22Rv1 (cell line): ENCODE measurements around the gene ATP5MG.
"Not testable (repeated sequence)": the region's sequence is repeated elsewhere in the genome, so short reads cannot be mapped to it uniquely, and the experiment has no call there.

Source experiments
- H3K27ac ChIP-seq: fragments of 450-650 bp; 2 replicates; pipeline ENCODE4 v1.5.1; 2017
- ZFX ChIP-seq: fragments of 450-650 bp; IDR thresholded peaks from 2 replicates; pipeline ENCODE4 v1.6.1; 2017; ENCODE audit warnings: antibody characterized with exemption, borderline replicate concordance
- TF ChIP-seq, protein P1 (sequence below): fragments of 450-650 bp; IDR thresholded peaks from 2 replicates; pipeline ENCODE4 v1.5.1; 2017; ENCODE audit warnings: mild to moderate bottlenecking

The ATP5MG gene

DNA sequence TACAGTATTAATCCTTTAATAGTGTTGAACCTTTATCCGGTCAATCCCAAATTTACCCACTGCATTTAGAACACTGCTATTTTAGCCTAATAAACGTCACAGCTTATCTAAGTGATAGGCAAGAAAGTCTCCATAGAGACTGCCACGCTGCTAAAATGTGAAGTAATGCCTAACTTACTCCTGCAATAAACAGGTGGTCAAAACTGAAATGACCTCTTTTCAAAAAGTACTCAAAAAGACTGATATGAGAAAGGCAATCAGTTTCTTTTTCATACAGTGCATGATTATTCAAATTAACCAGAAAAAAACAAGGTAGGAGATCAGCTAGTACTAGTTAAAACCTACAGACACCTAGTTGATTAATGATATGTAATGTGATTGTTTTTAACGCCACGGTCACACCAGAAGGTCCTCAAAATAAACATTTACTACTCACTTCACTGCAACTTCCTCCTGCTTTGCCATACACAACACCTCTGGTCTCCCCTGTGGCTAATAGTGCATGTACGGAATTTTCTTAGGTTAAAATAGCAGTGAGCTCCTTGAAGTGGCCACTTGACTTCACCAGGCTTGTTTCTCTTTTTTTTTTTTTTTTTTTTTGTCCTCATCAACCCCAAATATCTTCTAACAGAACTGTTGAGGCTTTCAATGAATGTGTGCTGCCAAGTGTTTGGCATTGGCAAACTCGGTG is 8.8 kb downstream of the ATP5MG start:
- no peak overlapping the region for H3K27ac ChIP-seq
- TF ChIP-seq, protein P1, sequence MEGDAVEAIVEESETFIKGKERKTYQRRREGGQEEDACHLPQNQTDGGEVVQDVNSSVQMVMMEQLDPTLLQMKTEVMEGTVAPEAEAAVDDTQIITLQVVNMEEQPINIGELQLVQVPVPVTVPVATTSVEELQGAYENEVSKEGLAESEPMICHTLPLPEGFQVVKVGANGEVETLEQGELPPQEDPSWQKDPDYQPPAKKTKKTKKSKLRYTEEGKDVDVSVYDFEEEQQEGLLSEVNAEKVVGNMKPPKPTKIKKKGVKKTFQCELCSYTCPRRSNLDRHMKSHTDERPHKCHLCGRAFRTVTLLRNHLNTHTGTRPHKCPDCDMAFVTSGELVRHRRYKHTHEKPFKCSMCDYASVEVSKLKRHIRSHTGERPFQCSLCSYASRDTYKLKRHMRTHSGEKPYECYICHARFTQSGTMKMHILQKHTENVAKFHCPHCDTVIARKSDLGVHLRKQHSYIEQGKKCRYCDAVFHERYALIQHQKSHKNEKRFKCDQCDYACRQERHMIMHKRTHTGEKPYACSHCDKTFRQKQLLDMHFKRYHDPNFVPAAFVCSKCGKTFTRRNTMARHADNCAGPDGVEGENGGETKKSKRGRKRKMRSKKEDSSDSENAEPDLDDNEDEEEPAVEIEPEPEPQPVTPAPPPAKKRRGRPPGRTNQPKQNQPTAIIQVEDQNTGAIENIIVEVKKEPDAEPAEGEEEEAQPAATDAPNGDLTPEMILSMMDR: no peak
- TF ChIP-seq ZFX: no peak

DNA sequence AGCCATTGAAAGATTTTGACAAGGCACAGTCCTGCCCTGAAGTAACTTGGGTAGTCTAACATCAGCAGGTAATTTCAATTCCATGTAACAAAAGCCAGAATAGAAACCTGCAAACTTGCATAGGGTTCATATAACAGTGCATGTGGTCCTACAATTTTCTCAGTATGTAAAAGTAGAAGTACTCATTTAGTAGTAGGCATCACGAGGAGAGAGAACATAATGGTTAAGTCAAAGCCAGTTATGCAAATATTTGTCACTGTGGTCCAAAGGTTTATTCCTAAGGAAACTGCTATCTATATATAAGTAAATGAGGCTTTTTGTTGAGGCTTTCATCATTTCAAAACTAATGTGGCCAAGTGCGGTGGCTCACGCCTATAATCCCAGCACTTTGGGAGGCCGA is 10.1 kb downstream of the ATP5MG start:
- TF ChIP-seq, protein P1: no peak
- TF ChIP-seq ZFX: no peak
- H3K27ac ChIP-seq: no peak overlapping the region

DNA sequence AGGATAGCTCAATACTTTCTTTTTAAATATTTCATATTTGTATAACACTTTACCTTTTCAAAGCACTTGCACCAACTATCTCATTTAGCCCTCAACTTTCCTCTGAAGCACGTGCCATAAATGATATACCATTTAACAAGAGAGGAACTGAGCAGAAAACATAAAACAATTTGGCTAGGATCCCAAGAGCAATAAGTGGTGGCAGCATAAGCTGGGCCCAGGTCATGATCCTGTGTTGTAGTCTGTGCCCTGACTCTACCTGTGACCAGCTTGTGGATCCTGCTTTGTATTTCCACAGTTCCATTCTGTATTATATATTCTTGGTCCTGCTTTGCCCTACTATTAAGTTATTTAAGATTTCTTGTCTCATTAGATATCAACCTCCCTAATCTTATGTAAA is 11.5 kb downstream of the ATP5MG start:
- TF ChIP-seq, protein P1: no peak
- H3K27ac ChIP-seq: no peak overlapping the region

DNA sequence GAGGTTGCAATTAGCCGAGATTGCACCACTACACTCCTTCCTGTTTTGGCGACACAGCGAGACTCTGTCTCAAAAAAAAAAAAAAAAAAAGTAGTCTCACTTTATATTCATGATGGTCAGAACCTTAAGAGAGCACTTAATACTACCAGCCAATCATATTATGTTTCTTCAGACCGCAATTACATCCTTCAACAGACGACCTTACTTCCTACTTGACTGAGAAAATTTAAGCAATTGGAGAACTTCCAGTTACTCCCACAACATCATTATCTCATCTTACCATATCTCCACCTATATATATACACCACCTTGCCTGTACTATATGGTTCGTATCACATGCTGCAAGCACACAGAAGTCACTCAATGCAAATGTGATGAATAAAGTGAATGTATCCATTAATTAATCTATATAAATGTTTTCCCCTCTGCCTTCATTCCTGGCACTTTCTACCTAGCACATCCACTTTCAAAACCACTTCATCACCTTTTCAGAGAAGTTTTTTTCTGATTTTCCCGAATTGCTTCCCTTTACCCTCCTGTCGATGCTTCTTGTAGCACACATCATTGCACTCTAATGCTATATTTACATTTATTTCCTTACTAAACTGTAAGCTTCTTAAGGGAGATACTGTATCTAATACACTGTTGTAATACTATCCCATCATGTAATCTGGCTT is 13.8 kb downstream of the ATP5MG start:
- no peak overlapping the region for H3K27ac ChIP-seq
- no peak for TF ChIP-seq ZFX
- TF ChIP-seq, protein P1: no peak

DNA sequence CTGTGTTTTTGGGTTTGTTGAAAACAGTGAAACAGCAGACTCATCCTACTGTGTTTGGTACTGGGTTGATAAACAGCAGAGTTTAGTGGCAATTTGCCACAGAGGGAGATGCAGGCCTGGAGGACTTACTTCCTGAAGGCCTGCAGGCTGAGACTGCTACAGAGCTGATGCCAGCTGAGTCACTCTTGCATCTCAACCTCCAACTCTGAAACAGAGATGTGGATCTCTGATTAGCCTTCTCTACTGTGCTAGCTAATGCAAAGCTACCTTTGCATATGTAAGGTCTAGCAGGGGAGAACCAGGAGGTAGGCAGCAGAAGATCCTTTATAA is 14.3 kb downstream of the ATP5MG start:
- TF ChIP-seq ZFX: no peak
- TF ChIP-seq, protein P1: no peak
- no peak overlapping the region for H3K27ac ChIP-seq

DNA sequence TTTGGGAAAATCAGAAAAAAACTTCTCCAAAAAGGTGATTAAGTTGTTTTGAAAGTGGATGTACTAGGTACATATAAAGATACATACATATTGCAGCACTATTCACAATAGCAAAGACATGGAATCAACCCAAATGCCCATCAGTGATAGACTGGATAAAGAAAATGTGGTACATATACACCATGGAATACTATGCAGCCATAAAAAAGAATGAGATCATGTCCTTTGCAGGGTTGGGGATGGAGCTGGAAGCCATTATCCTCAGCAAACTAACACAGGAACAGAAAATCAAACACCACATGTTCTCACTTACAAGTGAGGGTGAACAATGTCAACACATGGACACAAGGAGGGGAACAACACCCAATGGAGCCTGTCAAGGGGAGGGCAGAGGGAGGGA is 15.5 kb downstream of the ATP5MG start:
- not testable (repeated sequence) for H3K27ac ChIP-seq

DNA sequence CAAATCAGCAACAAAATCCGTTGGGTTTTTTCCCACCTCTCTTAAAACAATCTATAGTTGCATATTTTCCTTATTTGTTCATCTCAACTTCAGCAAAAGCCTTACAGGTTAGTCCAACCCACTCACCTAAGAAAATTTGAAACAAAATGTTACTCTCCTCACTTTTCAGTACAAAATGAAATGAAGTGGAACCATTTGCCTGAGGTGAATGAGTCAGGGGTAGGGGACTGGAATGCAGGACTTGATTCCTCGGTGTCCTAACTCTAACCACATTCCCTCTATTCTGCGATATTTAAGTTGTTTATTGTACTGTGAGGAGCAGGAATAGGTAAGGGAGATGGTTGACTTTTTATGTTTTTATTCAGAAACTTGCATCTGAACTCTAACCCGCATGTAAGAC is 16.4 kb downstream of the ATP5MG start:
- no peak overlapping the region for H3K27ac ChIP-seq
- no peak for TF ChIP-seq ZFX
- TF ChIP-seq, protein P1: no peak

DNA sequence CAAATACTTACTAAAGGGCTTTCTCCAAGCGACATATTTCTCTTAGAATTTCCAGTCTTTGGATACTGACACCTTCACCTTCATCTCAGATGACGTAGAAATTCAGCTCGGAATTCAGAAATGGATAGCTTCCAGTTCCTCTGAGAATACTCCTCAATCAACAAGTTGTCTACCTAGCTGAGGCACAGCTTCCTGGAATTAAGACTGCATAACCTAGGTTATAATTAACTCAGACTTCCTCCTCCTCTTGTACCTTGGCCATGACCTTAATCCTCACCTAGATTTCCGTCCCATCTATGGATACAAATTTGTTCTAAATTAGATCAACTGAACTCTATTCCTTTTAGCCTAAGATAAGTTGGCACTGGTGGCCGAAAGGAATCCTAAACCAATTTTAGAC is 17.4 kb downstream of the ATP5MG start:
- TF ChIP-seq, protein P1: no peak

More for the DNA sequence above, 17.4 kb downstream of the ATP5MG start:
- no peak overlapping the region for H3K27ac ChIP-seq
